ENCODE measurements around the gene KRTAP5-8.

KRTAP5-8 gene

GRCh38 chr11:71496421-71496820, 41.4 kb upstream of the KRTAP5-8 start:
- H3K27ac ChIP-seq (ENCODE audit: low read depth, low read length): no peak overlapping the region

DNA sequence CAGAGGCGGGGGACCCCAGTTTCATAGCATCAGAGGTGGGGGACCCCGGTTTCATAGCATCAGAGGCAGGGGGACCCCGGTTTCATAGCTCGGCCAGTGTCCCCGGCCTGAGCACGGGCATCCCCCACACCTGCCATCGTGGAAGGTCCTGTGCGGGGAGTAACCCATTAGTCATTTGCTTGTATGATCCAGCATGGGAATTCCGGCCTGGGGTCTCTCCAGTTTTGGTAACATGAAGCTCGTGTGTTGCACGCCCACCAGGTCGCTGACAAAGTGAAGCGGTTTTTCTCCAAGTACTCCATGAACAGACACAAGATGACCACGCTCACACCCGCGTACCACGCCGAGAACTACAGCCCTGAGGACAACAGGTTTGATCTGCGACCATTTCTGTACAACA, 39.7 kb upstream of the KRTAP5-8 start:
- Histone ChIP-seq H4K8ac (ENCODE audit: low read depth, low read length) (no peak overlapping the region), H3K9ac (ENCODE audit: low read length) (no peak overlapping the region), H3K4me1 (ENCODE audit: control insufficient read depth in 1 of 2, insufficient read depth in 2 of 2, low read length in 2 of 2) (no peaks in the 10 kb centered on the region), H3K4me3 (ENCODE audit: low read depth, low read length) (no peak overlapping the region), H2BK12ac (ENCODE audit: low read length) (no peak overlapping the region), H3K27ac (ENCODE audit: low read depth, low read length) (no peak overlapping the region), H3K27me3 (ENCODE audit: insufficient read depth, low read length) (no peaks in the 10 kb centered on the region), H3K9me3 (ENCODE audit: insufficient read depth, low read depth, low read length) (peaks cover 4% of the 10 kb centered on the region), H3K23ac (ENCODE audit: low read length) (no peak overlapping the region), H3K14ac (ENCODE audit: low read length) (no peak overlapping the region), H3K4me2 (ENCODE audit: low read length) (no peak overlapping the region), H3K18ac (ENCODE audit: low read length) (no peak overlapping the region), H4K91ac (ENCODE audit: low read depth, low read length) (no peak overlapping the region), H3K79me2 (ENCODE audit: control insufficient read depth, insufficient read depth, low read length, poor library complexity) (no peaks in the 10 kb centered on the region), H2AK5ac (ENCODE audit: low read length) (no peak overlapping the region), H2BK120ac (ENCODE audit: insufficient read depth, low read length, poor library complexity) (no peak overlapping the region), H2BK5ac (ENCODE audit: low read depth, low read length, poor library complexity) (no peak overlapping the region), H4K12ac (ENCODE audit: low read depth, low read length) (no peak overlapping the region), H2AFZ (ENCODE audit: insufficient read depth, low read length, poor library complexity) (no peak overlapping the region), H3K79me1 (ENCODE audit: low read length) (no peaks in the 10 kb centered on the region), H3K4ac (ENCODE audit: low read depth, low read length) (no peak overlapping the region), H3K36me3 (ENCODE audit: control insufficient read depth in 1 of 2, insufficient read depth in 2 of 2, low read length in 2 of 2) (peaks cover 48 to 63% of the 10 kb centered on the region in 2 experiments)
- no peak for DNase-seq
- WGBS (ENCODE audit: extremely low coverage, insufficient coverage, insufficient read length): no CpG with 5 or more reads among the region's 19 CpGs

More at GRCh38 chr11:71496421-71496820, 41.4 kb upstream of the KRTAP5-8 start:
- no peak for DNase-seq
- H3K18ac ChIP-seq (ENCODE audit: low read length): no peak overlapping the region
- H4K12ac ChIP-seq (ENCODE audit: low read depth, low read length): no peak overlapping the region
- no peak overlapping the region for H3K4me3 ChIP-seq (ENCODE audit: low read depth, low read length)
- peaks cover 4% of the 10 kb centered on the region for H3K9me3 ChIP-seq (ENCODE audit: insufficient read depth, low read depth, low read length)
- H2BK5ac ChIP-seq (ENCODE audit: low read depth, low read length, poor library complexity): no peak overlapping the region
- H3K79me1 ChIP-seq (ENCODE audit: low read length): no peaks in the 10 kb centered on the region
- no CpG with 5 or more reads among the region's 13 CpGs for WGBS (ENCODE audit: extremely low coverage, insufficient coverage, insufficient read length)
- peaks cover 48 to 64% of the 10 kb centered on the region in 2 experiments for H3K36me3 ChIP-seq (ENCODE audit: control insufficient read depth in 1 of 2, insufficient read depth in 2 of 2, low read length in 2 of 2)
- H3K14ac ChIP-seq (ENCODE audit: low read length): no peak overlapping the region
- H3K23ac ChIP-seq (ENCODE audit: low read length): no peak overlapping the region
- no peaks in the 10 kb centered on the region for H3K79me2 ChIP-seq (ENCODE audit: control insufficient read depth, insufficient read depth, low read length, poor library complexity)
- no peak overlapping the region for H2BK12ac ChIP-seq (ENCODE audit: low read length)
- no peak overlapping the region for H3K9ac ChIP-seq (ENCODE audit: low read length)
- no peak overlapping the region for H2AFZ ChIP-seq (ENCODE audit: insufficient read depth, low read length, poor library complexity)
- no peaks in the 10 kb centered on the region for H3K27me3 ChIP-seq (ENCODE audit: insufficient read depth, low read length)
- H3K4me1 ChIP-seq (ENCODE audit: control insufficient read depth in 1 of 2, insufficient read depth in 2 of 2, low read length in 2 of 2): no peaks in the 10 kb centered on the region
- no peak overlapping the region for H2AK5ac ChIP-seq (ENCODE audit: low read length)
- no peak overlapping the region for H4K91ac ChIP-seq (ENCODE audit: low read depth, low read length)
- H2BK120ac ChIP-seq (ENCODE audit: insufficient read depth, low read length, poor library complexity): no peak overlapping the region
- no peak overlapping the region for H4K8ac ChIP-seq (ENCODE audit: low read depth, low read length)
- H3K4ac ChIP-seq (ENCODE audit: low read depth, low read length): no peak overlapping the region
- no peak overlapping the region for H3K4me2 ChIP-seq (ENCODE audit: low read length)

DNA sequence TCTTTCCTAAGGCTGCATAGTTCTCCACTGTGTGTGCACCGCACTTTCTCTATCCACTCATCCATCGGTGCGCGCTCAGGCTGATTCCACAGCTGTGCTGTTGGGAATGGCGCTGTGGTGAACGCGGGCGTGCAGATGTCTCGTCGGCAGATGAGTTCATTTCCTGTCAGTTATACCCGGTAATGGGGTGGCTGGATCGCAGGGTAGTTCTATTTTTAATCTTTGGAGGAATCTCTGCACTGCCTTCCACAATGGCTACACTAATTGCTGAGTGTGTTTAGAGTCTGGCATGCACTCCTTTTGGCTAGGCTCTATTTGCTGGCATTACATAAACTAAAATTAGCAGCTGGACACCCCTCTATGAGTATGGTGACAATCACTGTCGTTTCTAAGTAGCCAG, 38.7 kb upstream of the KRTAP5-8 start:
- no CpG with 5 or more reads among the region's 13 CpGs for whole genome bisulfite sequencing (ENCODE audit: extremely low coverage, insufficient coverage, insufficient read length)
- H2BK5ac ChIP-seq (ENCODE audit: low read depth, low read length, poor library complexity): no peak overlapping the region
- no peak overlapping the region for H3K4ac ChIP-seq (ENCODE audit: low read depth, low read length)
- no peaks in the 10 kb centered on the region for H3K27me3 ChIP-seq (ENCODE audit: insufficient read depth, low read length)
- no peak overlapping the region for H2BK120ac ChIP-seq (ENCODE audit: insufficient read depth, low read length, poor library complexity)
- no peak overlapping the region for H4K91ac ChIP-seq (ENCODE audit: low read depth, low read length)
- no peak overlapping the region for H3K23ac ChIP-seq (ENCODE audit: low read length)
- no peaks in the 10 kb centered on the region for H3K79me1 ChIP-seq (ENCODE audit: low read length)
- no peak overlapping the region for H3K27ac ChIP-seq (ENCODE audit: low read depth, low read length)
- no peak overlapping the region for H2BK12ac ChIP-seq (ENCODE audit: low read length)
- no peaks in the 10 kb centered on the region for H3K4me1 ChIP-seq (ENCODE audit: control insufficient read depth in 1 of 2, insufficient read depth in 2 of 2, low read length in 2 of 2)
- H3K36me3 ChIP-seq (ENCODE audit: control insufficient read depth in 1 of 2, insufficient read depth in 2 of 2, low read length in 2 of 2): peaks cover 46 to 61% of the 10 kb centered on the region in 2 experiments
- no peak overlapping the region for H2AK5ac ChIP-seq (ENCODE audit: low read length)
- no peak for DNase-seq
- no peaks in the 10 kb centered on the region for H3K79me2 ChIP-seq (ENCODE audit: control insufficient read depth, insufficient read depth, low read length, poor library complexity)
- no peak overlapping the region for H3K18ac ChIP-seq (ENCODE audit: low read length)
- H3K9ac ChIP-seq (ENCODE audit: low read length): no peak overlapping the region
- H4K12ac ChIP-seq (ENCODE audit: low read depth, low read length): no peak overlapping the region
- H3K4me2 ChIP-seq (ENCODE audit: low read length): no peak overlapping the region
- no peak overlapping the region for H4K8ac ChIP-seq (ENCODE audit: low read depth, low read length)
- H3K4me3 ChIP-seq (ENCODE audit: low read depth, low read length): no peak overlapping the region
- H2AFZ ChIP-seq (ENCODE audit: insufficient read depth, low read length, poor library complexity): no peak overlapping the region
- peaks cover 4% of the 10 kb centered on the region for H3K9me3 ChIP-seq (ENCODE audit: insufficient read depth, low read depth, low read length)
- H3K14ac ChIP-seq (ENCODE audit: low read length): no peak overlapping the region

DNA sequence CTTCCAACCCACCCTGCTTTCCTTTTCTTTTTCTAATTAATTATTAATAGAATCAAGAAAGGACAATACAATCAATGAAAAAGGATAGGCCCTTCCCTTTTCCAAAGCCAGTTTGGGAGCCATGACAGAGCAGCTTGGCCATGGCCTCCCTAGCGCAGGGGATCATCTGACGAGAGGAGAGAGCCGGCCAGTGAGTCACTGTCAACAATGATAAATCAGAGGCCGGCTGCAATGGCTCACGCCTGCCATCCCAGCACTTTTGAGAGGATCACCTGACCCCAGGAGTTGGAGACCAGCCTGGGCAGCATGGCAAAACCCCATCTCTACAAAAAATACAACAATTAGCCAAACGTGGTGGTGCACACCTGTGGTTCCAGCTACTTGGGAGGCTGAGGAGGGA, 38.3 kb upstream of the KRTAP5-8 start:
- Histone ChIP-seq H3K79me2 (ENCODE audit: control insufficient read depth, insufficient read depth, low read length, poor library complexity) (no peaks in the 10 kb centered on the region), H2BK120ac (ENCODE audit: insufficient read depth, low read length, poor library complexity) (no peak overlapping the region), H3K18ac (ENCODE audit: low read length) (no peak overlapping the region), H3K9ac (ENCODE audit: low read length) (no peak overlapping the region), H2AFZ (ENCODE audit: insufficient read depth, low read length, poor library complexity) (no peak overlapping the region), H3K4ac (ENCODE audit: low read depth, low read length) (no peak overlapping the region), H3K36me3 (ENCODE audit: control insufficient read depth in 1 of 2, insufficient read depth in 2 of 2, low read length in 2 of 2) (peaks cover 45 to 59% of the 10 kb centered on the region in 2 experiments), H2BK12ac (ENCODE audit: low read length) (no peak overlapping the region), H3K9me3 (ENCODE audit: insufficient read depth, low read depth, low read length) (peaks cover 4% of the 10 kb centered on the region), H3K23ac (ENCODE audit: low read length) (no peak overlapping the region), H4K12ac (ENCODE audit: low read depth, low read length) (no peak overlapping the region), H4K8ac (ENCODE audit: low read depth, low read length) (no peak overlapping the region), H3K14ac (ENCODE audit: low read length) (no peak overlapping the region), H3K79me1 (ENCODE audit: low read length) (no peaks in the 10 kb centered on the region), H3K4me1 (ENCODE audit: control insufficient read depth in 1 of 2, insufficient read depth in 2 of 2, low read length in 2 of 2) (no peaks in the 10 kb centered on the region), H3K27me3 (ENCODE audit: insufficient read depth, low read length) (no peaks in the 10 kb centered on the region), H4K91ac (ENCODE audit: low read depth, low read length) (no peak overlapping the region), H3K4me2 (ENCODE audit: low read length) (no peak overlapping the region), H3K27ac (ENCODE audit: low read depth, low read length) (no peak overlapping the region), H3K4me3 (ENCODE audit: low read depth, low read length) (no peak overlapping the region), H2AK5ac (ENCODE audit: low read length) (no peak overlapping the region), H2BK5ac (ENCODE audit: low read depth, low read length, poor library complexity) (no peak overlapping the region)
- no peak for DNase-seq
- WGBS (ENCODE audit: extremely low coverage, insufficient coverage, insufficient read length): no CpG with 5 or more reads among the region's 6 CpGs
